NCI-H2227 treated with DMSO at 0.1 percent for 48 hours (cell line): ENCODE measurements around the gene PIEZO1.
"Not testable (repeated sequence)": the region's sequence is repeated elsewhere in the genome, so short reads cannot be mapped to it uniquely, and the experiment has no call there.

Experiments
- DNase-seq: peaks from one replicate; lab custom pipeline; 2025; lab: John Stamatoyannopoulos, UW

PIEZO1 gene

DNA sequence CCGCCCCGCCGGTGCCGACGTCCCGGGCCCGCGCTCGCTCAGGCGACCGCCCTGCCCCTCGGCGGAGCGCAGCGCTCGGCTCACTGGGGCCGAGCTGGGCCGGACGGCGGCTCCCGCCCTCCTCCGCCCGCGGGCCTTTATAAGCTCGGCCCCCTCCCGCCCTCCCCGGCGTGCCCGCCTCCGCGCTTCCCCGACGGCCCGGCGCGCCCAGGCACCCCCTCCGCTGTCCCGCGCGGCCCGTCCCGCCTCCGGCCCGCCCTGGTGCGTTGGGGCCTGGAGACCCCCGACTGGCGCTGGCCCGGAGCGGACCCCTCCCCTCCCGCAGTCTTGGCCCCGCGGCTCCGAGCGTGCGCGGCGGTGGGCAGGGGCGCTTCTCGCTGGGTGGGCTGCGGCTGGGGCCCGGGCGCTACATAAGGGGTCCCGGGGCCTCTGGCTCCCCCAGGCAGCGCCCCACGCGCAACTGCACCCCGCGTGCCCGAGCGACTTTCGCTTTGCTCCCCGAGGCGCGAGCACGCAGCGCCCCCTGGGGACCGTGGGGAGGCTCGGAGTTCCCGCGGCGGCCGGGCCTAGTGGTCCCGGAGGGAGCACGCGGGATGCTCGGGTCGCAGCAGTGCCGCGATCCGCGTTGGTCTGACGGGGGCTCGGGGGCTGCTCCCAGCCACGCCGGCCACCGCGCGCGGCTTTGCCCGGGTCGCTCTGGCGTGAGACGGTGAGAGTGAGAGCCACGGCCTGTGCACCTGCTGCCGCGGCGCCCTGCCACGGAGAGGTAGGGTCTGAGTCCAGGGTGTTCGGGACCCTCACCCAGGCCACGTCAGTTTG is at the start of gene PIEZO1:
PIEZO1 (minus strand) TSS at position 115 of the 819 bp plus-strand sequence. CDS start 256 bp downstream, outside the sequence.
- DNase-seq: no peak

GRCh38 chr16:88834670-88835069 is 49.6 kb upstream of the PIEZO1 start:
- no peak for DNase-seq

DNA sequence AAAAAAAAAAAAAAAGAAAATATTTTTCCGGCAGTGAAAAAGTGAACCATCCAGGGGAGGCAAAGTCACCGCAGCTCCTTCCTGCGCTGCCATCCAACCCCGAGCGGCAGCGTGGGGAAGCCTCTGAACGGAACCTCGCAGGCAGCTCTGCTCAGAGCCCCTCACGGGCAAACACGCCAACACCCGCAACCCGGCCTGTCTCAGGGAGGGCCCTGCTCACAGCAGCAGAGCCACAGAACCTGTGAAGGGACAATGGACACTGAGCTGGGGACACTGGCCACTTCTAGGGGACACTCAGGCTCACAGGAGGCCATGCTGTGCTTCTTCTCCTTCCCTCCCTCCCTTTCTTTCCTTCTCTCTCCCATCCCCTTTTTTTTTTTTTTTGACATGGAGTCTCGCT is 48.1 kb upstream of the PIEZO1 start:
- DNase-seq: no peak

DNA sequence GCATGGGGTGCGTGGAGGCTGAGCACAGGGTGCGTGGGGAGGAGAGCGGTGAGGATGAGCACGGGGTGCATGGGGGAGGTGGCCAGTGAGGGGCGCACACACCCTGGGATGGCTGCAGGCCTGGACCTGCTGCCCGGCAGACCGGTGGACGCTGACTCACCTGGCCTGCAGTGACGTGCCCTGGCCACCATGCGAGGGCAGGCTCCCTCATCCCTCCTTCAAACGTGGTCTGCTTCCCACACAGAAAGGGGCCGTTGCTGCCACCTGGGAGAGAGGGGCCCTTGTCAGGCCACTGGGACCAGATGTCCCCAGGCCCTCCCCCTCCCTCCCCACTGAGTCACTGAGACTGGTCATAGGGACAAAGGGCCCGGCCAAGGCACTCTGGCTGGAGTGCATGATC is 46.8 kb upstream of the PIEZO1 start:
- no peak for DNase-seq

DNA sequence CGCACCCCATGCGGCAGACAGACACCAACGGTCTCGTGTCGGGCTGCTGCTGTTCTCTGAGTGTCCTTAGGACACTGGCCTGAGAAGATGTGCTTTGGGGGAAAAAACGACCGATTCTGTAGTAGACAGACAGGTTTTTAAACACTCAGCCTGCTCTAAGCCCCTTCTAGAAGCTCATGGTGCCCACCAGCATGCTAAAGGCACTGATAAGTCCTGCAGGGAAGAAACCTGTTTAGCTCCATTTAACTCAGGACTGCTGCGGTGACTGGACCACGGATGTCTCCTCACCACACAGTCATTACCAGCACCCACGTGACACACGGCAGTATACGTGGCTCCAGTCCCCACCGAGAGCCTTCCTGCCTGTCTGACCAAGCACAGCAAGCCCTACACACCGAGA is 45.8 kb upstream of the PIEZO1 start:
- DNase-seq: no peak

DNA sequence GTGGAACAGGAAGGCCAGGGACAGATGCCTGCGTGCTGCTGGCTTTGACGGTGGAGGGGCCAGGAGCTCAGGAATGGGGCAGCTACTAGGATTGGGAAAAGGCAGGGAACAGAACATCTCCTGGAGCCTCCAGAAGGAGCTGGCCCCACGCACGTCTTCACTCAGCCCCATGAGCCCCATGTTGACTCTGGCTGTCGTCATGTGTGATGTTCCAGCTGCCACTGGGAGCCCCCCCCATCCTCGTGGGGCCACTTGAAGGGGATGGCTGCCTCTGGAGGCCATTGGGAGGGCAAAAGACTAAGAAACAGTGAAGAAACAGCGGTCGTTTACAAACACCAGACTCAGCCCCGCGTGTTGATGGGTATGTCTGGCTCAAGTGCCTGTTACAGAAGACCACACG is 45.2 kb upstream of the PIEZO1 start:
- no peak for DNase-seq

GRCh38 chr16:88828711-88829110 is 43.7 kb upstream of the PIEZO1 start:
- DNase-seq: no peak

DNA sequence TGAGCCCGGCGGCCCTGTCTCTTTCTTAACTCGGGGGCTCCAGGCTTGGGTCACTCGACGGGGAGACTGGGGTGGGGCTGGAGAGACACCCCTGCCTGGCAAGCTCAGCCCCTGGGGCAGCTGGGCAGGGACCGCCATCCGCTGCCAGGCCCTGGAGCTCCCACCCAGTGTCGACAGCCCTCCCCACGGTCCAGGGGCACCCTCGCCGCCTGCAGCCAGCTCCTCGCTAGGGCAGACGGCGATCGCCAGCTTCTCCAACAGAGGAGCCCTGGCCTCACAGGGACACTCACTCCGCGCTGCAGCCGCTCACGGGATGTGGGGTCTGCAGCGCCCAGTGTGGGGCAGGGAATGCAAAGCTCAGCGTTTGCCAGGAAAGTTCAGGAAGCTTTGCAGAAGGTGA is 42.7 kb upstream of the PIEZO1 start:
- DNase-seq: no peak

GRCh38 chr16:88826070-88826840 is 41.2 kb upstream of the PIEZO1 start:
- DNase-seq: no peak

DNA sequence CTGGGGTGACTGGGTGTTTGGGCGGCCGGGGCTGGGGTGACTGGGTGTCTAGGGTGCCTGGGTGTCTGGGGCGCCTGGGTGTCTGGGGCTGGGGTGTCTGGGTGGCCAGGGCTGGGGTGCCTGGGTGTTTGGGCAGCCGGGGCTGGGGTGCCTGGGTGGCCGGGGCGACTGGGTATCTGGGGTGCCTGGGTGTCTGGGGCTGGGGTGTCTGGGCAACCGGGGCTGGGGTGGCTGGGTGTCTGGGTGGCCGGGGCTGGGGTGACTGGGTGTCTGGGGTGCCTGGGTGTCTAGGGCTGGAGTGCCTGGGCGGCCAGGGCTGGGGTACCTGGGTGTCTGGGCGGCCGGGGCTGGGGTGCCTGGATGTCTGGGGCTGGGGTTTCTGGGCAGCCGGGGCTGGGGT is 40.1 kb upstream of the PIEZO1 start:
- DNase-seq: no peak

DNA sequence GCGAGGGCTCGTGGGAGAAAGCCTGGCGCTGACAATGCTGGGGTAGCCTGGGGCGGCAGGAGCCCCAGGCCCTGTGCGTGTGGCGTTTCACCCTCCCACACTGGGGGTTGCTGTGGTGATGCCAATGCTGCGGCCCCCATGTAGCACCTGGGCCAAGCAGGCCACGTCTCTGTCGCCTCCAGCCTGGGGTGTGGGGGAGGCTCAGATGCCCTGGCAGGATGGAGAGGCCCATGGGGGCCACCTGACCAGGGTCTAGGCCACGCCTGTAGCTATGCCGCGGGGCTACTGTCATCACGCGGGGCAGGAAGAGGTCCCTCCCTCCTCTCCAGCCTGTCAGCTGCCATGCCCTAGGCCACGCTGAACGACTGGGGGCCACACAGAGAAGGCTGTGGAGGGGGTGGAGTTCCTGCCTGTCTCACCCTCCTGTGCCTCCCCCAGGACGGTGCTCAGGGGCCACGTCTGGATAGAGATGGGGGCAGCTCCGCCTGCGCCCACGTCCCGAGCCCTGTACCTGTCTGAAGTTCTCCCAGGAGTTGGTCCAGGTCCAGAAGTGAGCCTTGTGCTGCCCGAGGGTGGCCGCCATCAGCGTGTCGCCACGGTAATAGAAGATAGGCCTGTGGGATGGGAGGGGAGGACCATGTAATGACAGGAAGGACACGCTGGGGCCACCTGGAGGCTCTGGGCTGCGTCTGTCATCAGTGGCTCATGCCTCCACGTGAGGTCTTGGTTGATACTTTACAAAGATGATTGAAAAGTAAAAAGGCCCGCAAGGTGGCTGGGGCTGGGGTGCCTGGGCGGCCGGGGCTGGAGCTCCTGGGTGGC is 39.4 kb upstream of the PIEZO1 start:
- DNase-seq: no peak

DNA sequence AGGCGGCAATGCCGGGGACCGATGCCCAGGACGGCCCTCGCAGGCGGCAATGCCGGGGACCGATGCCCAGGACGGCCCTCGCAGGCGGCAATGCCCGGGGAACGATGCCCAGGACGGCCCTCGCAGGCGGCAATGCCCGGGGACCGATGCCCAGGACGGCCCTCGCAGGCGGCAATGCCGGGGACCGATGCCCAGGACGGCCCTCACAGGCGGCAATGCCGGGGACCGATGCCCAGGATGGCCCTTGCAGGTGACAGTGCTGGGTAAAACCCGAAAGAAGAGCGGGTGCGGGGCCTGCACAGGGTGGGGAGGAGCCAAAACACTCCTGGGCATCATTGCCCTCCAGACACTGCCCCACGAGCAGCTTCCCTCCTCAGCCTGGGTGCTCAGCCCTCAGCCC is 38.6 kb upstream of the PIEZO1 start:
- not testable (repeated sequence) for DNase-seq

GRCh38 chr16:88822281-88823040 is 37.4 kb upstream of the PIEZO1 start:
- DNase-seq: no peak

- no peak for DNase-seq
Observed at GRCh38 chr16:88821168-88821850, 36.3 kb upstream of the PIEZO1 start.

DNA sequence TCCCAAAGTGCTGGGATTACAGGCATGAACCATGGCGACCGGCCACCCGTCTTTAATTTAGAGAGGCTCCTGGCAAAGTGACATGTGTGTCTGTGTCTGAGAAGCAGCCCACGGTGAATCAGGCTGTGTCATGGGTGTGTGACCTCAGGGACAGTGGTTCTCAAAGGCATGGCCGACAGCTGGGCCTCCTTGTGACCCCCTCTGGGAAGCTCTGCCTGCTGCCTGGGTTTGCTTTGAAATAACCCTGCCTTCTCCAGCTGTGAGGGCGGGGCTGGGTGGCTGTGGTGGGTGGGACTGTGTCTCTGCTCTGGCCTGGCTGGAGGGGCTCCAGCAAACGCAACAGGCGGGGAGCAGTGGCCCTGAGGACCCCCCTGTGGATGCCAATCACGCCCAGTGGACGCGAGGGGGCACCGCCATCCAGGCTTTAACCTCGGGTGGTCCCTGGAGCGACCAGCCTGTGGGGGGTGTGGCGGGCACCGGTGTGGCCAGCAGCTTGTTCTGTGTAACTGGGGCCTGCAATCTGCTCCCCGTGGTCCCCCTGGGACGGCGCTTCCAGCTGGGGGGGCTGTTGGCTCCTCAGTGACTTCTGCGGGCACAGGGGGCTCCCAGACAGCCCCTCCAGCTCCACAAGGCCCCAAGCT is 35.5 kb upstream of the PIEZO1 start:
- no peak for DNase-seq

GRCh38 chr16:88819126-88819525 is 34.1 kb upstream of the PIEZO1 start:
- no peak for DNase-seq

DNA sequence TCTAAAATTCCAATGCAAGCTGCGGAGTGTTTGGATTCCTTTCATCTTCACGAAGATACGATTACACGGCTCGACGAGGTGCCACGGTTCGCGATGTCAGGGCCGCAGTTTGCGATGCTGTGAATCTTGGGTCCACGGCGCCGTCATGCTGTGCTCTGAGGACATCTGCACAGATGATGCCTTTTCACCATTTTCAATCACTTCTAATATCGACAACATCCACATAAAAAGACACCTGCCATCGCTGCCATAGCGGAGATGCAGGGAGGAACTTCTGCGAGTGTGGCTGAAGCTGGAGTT is 33.5 kb upstream of the PIEZO1 start:
- DNase-seq: no peak

GRCh38 chr16:88817785-88818574 is 33.0 kb upstream of the PIEZO1 start:
- no peak for DNase-seq

DNA sequence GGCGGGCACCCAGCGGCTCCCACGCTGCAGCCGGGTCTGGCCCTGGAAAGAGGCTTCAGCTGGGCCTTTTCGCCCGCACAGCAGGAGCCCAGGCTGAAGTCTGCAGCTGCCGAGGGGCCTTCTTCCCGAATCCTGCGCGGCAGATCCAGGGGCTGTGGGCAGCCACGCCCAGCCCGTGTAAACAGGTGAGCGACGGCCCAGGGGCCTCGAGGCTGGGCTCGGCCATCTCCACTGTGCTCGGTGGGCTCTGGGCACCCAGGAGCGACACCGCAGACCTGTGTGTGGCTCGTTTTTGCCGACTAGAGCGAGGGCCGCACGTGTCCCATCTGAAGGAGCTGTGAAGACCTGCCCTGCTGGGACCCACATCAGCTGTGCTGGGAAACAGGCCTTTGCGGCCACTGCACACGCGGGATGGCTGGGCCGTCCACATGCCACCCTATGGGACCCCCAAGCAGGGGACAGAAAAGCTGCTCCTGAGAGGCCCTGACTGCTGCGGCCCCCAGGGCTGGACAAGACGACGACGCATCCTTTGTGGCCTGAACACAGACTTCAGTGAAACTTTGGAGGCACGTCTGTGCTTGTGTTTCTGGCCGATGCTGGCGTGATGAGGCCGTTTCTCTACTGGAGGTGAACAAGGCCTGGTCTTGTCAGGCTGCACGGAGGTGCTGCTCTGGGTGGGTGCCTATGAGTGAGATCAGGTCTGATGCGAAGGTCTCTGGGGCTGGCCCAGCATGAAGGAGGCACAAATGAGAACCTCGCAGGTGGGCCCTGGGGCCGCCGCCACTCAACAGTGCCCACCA is 31.9 kb upstream of the PIEZO1 start:
- no peak for DNase-seq
